SKM-1 (cell line): ENCODE results near the gene MSLN.

ENCODE experiments used
- DNase-seq: peaks from one replicate; lab custom pipeline; 2025; ENCODE audit not compliant: unreplicated experiment; lab: John Stamatoyannopoulos, UW

The MSLN gene

GRCh38 chr16:788399-789126 lies 28.0 kb downstream of the MSLN start, which contains the start of gene CHTF18:
TSS of gene CHTF18 (plus strand) at chr16:788620. CDS start at chr16:788685, 65 bp downstream.
- peak; percentile 78 for DNase-seq

GRCh38 chr16:789191-789850 lies 28.8 kb downstream of the MSLN start:
- no peak for DNase-seq

DNA sequence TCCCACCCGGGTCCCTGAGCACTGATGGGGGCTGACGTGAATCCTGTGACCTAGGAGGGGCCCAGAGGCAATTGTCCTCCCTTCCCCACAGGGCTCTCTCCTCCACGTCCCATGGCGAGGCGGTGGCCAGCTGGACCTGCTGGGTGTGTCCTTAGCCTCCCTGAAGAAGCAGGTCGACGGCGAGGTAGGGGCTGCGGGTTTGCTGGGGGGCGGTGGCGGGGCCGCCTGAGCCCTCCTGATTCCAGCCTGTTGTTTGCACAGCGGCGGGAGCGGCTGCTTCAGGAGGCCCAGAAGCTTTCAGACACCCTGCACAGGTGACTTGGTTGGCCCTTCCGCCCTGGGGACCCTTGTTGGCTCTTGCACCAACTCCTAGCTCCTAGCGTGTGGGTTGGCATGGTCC lies 29.6 kb downstream of the MSLN start:
- DNase-seq: no peak

GRCh38 chr16:791131-791530 lies 30.6 kb downstream of the MSLN start:
- no peak for DNase-seq

DNA sequence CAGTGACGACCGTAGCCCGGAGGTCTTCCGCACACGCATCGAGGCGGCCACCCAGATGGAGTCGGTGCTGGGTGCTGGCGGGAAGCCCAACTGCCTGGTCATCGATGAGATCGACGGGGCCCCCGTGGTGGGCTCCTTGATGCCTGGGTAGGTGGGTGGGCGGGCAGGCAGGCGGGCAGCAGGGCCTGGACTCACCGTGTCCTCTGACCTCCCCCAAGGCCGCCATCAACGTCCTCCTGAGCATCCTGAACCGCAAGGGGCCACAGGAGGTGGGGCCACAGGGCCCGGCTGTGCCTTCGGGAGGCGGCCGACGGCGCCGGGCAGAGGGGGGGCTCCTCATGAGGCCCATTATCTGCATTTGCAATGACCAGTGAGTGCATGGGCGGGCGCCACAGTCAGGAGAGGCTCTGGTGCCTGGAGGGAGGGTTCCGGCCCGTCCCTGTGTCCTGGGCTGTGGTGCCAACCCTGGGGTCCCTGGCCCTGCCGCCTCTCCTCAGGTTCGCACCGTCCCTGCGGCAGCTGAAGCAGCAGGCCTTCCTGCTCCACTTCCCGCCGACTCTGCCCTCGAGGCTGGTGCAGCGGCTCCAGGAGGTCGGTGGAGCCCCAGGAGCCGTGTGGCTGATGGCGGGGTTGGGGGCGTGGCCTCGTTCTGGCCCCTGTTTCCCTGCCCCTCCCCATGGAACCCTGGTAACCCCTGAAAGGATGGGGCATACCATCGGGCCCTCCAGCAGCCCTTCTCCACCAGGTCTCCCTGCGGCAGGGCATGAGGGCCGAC lies 31.9 kb downstream of the MSLN start:
- no peak for DNase-seq

DNA sequence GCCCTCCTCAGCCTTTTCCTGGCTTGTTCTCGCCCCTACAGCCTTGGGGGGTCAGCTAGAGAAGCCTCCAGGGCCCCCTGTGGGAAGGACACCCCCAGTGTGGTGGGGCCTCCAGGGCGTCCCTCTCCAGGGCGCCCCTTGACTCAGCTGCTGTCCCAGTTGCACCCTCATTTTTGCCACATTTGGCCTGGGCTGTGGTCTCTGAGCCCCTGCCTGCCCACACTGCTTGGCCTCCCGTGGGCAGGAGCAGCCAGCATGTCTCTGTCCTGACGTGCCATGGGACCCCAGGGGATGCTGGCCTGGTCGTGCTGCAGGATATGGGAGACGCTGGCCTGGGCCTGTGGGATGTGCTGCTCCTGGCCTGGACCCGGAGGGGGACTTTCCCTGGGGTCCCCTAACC lies 32.9 kb downstream of the MSLN start:
- no peak for DNase-seq

DNA sequence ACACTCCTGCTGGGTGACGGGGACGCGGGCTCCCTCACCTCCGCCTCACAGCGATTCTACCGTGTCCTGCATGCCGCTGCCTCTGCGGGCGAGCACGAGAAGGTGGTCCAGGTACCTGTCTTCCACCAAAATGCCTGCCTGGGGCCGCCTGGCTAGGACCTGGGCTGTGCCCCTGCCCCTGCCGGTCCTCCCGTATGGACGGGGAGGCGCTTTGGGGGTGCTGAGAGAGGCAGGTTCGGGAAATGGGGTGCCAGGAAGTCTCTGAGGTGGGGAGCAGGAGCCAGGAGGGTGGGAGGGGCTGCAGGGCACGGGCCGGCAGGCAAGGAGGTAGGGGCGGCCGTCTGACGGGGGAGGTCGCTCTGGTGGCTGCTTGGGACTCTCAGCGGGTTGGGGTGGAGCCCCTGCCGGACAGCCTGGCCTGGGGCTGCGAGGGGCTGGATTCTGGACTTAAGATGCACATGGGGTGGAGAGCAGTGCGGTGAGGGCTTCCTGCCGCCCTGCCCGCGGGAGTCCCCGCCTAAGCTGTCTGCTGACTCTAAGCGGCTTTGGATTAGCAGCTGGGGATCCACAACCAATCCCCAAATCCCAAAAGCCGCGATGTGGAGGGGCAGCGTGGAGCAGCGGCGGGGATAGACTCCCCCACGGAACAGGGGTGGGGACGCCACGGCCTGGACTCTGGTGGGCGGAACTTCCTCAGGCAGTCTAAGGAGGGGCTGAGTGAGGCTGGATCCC lies 33.7 kb downstream of the MSLN start:
- DNase-seq: no peak

DNA sequence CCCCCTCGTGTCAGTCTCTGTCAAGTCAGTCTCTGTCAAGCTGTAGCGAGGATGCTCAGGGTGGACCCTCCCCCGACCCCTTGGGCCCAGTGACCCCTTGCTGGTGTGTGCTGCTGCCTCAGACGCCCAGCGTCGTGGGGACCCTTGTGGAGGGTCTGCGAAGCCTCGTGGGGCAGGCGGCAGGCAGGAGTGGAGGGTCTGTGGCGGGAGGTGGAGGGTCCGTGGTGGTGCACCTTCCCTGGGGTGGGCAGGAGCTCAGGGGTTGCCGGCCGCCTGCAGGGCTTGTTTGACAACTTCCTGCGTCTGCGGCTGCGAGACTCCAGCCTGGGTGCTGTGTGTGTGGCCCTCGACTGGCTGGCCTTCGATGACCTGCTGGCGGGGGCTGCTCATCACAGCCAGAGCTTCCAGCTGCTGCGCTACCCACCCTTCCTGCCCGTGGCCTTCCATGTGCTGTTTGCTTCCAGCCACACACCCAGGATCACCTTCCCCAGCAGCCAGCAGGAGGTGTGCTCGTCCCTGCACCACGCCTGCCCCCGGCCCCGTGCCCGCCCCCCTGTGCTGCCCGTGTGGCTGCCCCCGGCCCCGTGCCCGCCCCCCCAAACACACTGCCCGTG lies 34.4 kb downstream of the MSLN start:
- no peak for DNase-seq

- DNase-seq: no peak
These were observed 35.2 kb downstream of the MSLN start for GRCh38 chr16:795580-796229.

DNA sequence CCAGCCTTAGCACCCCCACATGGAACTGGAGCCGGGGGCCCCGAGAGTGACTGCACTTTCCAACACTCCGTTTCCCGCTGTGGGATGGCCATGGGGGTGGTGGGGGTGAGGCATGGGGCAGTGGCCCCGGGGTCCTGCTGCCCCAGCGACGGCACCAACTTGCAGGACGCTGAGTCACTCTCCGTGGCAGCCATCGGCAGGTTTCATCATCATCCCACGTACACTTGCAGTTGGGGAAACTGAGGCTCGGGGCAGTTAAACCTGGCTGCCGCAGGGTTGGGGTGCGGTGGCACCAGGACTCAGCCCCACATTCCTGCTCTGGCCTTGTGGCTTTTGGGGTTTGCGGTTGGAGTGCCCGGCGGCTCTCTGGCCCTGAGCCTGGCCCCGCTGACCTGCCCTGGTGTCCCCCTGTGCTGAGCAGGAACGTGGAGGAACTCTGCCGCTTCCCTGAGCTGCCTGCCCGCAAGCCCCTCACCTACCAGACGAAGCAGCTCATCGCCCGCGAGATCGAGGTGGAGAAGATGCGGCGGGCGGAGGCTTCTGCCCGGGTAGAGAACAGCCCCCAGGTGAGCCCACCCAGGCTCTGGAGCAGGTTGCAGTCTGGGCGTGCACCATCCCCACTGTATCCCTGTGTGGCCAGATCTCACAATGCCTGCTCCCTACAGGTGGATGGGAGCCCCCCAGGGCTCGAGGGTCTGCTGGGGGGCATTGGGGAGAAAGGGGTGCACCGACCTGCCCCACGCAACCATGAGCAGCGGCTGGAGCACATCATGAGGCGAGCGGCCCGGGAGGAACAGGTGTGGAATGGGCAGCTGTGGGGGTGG lies 36.0 kb downstream of the MSLN start:
- no peak for DNase-seq

DNA sequence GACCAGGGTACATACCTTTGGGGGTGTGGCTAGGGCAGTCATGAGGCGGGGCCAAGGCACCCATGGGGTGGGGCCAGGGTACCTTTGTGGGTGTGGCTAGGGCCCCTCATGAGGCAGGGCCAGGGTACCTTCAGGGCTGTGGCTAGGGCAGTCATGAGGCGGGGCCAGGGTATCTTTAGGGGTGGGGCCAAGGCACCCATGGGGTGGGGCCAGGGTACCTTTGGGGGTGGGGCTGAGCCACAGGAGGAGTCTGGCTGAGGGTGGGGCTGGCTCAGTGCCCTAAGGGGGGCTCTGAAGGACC lies 36.5 kb downstream of the MSLN start:
- DNase-seq: no peak

GRCh38 chr16:797686-798085 lies 37.2 kb downstream of the MSLN start:
- DNase-seq: no peak

DNA sequence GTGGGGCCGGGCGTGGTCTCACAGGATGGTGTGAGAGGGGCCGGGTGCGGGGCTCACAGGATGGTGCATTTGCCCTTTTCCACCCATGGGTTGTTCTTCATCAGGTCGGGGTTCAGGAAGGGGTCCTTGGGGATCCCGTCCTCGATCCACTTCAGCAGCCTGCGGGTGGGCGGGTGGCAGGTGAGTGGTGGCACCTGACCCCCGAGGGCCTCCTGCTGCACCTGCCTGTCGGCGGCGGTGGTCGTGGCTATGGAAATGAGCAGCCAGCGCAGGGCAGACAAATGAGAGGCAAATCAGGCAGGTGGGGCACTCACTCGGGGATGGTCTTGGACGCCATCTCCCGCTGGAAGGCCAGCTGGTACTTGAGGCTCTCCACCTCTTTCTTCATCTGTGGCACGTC lies 38.1 kb downstream of the MSLN start:
- DNase-seq: no peak

DNA sequence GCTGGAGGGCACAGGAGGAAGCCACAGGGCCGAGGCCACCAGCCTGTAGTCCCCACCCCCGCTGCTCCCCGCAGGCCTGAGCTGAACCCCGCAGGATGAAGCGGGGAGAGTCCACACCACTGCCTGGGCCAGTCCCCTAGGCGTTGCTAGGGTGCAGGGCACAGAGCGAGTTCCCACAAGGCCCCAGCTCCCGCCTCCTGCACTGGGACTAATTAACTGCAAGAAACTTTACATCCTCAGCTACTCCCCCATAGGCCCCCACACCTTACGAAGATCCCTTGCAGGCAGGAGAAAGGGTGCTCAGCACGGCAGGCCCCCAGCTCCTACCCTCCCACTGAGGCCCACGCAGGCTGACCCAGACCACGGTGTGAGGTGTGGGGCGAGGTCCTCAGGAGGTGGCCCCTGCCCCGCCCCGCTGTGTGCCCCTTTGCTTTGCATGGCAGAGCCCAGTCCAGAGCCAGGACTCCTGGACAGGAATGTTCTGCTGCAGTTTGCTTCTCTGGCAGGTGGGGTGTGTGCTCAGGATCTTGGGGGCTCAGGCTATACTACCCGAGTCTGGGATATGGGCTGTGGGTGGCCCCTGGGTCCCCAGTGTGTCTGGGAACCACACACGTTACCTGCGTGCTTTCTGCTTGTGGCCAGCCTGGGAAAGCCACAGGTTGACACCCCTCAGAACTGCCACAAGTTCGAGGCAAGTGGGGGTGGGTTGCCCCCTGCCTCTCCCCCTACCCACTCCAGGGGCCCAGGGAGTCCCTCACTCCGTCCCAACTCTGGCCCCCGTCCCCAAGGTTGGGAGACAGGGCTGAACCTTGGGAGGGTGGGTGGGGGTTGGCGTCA lies 38.8 kb downstream of the MSLN start:
- DNase-seq: no peak

DNA sequence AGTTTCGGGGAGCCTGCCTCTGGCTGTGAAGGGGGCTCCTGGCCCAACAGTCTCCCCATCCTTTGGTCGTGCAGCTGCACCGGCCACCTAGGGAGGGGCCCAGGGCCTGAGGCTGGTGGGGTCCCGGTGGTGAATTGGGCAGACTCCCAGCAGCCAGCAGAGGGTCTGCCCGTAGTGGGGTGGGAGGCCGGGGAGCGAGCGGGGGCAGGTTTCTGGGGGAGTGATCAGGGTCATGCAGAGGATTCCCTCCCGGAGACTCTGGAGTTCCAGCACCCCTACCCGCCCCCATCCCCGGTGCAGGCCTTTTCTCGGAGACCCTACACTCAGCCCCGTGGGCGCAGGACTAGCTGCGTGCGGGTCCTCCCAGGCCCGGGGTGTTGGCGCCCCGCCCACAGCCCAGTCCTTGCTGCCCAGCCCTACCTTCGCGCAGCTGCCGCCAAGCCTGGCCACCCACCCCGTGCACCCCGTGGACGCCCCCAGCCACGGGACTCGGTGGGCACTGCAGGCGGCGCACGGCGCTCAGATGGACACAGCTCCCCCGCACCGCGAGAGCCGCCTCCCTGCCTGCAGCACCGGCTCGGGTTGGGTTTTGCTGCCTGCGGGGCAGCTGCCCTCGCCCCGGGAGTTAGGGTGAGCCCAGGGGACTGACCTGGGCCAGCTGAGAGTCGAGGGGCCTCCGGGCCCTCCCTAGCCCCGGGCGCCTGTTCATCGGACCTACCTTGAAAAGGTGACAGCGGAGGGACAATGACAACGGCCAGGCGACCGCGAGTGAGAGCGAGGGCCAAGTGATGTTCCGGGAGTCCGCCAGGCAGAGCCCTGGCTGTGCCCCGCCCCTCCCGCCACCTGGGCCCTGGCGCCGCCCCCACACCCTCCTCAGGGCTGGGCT lies 39.7 kb downstream of the MSLN start, which contains the start of gene GNG13:
GNG13 (minus strand) TSS at position 787 of the 886 bp plus-strand sequence. CDS start 1,657 bp downstream, outside the sequence.
- no peak for DNase-seq

- no peak for DNase-seq
These were observed 40.4 kb downstream of the MSLN start for GRCh38 chr16:800834-801511.
